ES-I3 (cell line): ENCODE results near the gene SMYD2.

Source experiments
- H3K36me3 ChIP-seq: 2 replicates; pipeline ENCODE4 v1.6.1; 2013; ENCODE audit warnings: mild to moderate bottlenecking, low read length, control low read depth, moderate library complexity; ENCODE audit not compliant: insufficient read depth
- H3K4me1 ChIP-seq: 2 replicates; pipeline ENCODE4 v1.6.1; 2013; ENCODE audit warnings: mild to moderate bottlenecking, control low read depth, low read length; ENCODE audit not compliant: insufficient read depth
- H3K9ac ChIP-seq: 2 replicates; pipeline ENCODE4 v1.6.1; 2013; ENCODE audit warnings: low read depth, mild to moderate bottlenecking, low read length, moderate library complexity
- H3K9me3 ChIP-seq: 2 replicates; pipeline ENCODE4 v1.6.1; 2013; ENCODE audit warnings: mild to moderate bottlenecking, low read length, moderate library complexity; ENCODE audit not compliant: control insufficient read depth, insufficient read depth

SMYD2 gene, protein sequence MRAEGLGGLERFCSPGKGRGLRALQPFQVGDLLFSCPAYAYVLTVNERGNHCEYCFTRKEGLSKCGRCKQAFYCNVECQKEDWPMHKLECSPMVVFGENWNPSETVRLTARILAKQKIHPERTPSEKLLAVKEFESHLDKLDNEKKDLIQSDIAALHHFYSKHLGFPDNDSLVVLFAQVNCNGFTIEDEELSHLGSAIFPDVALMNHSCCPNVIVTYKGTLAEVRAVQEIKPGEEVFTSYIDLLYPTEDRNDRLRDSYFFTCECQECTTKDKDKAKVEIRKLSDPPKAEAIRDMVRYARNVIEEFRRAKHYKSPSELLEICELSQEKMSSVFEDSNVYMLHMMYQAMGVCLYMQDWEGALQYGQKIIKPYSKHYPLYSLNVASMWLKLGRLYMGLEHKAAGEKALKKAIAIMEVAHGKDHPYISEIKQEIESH

GRCh38 chr1:214281021-214281719 is at the start of gene SMYD2:
Gene SMYD2, plus strand, starts transcription at chr1:214281159. Its CDS starts 96 bp downstream, at chr1:214281255.
- no peaks in the 10 kb centered on the region; the same call in 1 of the 2 replicates for H3K36me3 ChIP-seq
- H3K4me1 ChIP-seq = peaks cover 31% of the 10 kb centered on the region
- H3K9ac ChIP-seq = peak within 1 kb of the TSS; percentile 87
- H3K9me3 ChIP-seq = no peaks in the 10 kb centered on the region

DNA sequence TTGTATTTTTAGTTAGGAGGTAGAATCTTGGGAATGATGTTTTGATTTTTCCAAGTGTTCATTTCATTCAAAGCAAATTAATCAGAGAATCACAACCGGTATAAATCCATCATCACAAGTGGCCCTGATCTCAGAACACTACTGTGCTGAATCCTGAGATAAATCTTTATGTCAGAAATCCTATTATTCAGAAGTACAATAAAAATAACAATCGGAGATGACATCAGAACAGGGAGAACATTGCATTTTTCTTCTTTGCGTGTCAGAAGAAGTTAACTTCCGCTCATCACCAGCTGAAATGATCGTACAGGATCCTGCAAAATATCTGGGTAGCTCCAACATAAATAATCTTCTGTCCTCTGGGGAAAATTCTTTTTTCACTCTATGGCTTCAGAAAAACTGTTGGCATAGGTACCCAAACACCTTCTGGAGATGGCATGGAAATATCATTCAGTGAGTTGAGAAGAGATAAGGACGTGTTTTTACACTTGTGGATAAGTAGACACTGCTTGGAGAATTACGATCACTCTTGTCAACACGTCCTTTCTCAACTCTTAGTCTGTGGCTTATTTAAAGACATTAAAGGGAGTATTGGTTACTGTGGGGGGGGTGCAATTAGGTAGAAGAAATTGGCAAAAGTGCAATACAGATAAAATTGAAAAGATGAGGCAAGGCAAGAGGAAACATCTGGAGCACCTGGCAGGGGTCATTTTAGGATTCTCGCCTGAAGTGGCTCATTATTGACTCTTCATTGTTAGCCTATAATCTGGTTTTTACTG is 46.9 kb upstream of the SMYD2 start:
- Histone ChIP-seq H3K9me3 (no peaks in the 10 kb centered on the region), H3K36me3 (no peaks in the 10 kb centered on the region), H3K9ac (no peak overlapping the region), H3K4me1 (no peaks in the 10 kb centered on the region)

- H3K36me3 ChIP-seq = no peaks in the 10 kb centered on the region
- no peaks in the 10 kb centered on the region for H3K4me1 ChIP-seq
- H3K9me3 ChIP-seq = no peaks in the 10 kb centered on the region
- no peak overlapping the region for H3K9ac ChIP-seq
Observed at GRCh38 chr1:214234635-214235025, 46.3 kb upstream of the SMYD2 start.

- H3K4me1 ChIP-seq = no peaks in the 10 kb centered on the region
- no peak overlapping the region for H3K9ac ChIP-seq
- no peaks in the 10 kb centered on the region for H3K9me3 ChIP-seq
- H3K36me3 ChIP-seq = no peaks in the 10 kb centered on the region
Observed at GRCh38 chr1:214236477-214236876, 44.5 kb upstream of the SMYD2 start.

DNA sequence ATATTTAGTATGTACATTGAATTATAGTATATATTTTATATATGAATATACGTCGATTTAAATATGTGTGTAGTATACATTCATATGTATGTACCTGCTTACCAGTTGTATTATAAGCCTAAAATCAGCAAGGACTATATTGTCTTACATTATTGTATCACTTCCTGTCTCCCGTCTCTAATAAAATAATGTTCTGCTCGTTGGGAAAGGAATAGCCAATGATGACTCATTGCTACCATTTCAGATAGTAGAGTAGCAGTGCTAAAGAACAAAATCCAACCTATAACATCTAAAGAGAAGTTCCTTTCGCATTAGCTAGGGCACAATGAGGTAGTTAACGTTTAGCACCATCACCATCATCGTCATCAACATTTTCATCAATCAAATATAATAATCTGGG is 39.9 kb upstream of the SMYD2 start:
- H3K9ac ChIP-seq = no peak overlapping the region
- no peaks in the 10 kb centered on the region for H3K36me3 ChIP-seq
- peaks cover 3% of the 10 kb centered on the region; the same call in 1 of the 2 replicates for H3K4me1 ChIP-seq
- H3K9me3 ChIP-seq = no peaks in the 10 kb centered on the region

- Histone ChIP-seq H3K36me3 (no peaks in the 10 kb centered on the region), H3K9me3 (no peaks in the 10 kb centered on the region), H3K9ac (no peak overlapping the region), H3K4me1 (peaks cover 14% of the 10 kb centered on the region)
Observed at GRCh38 chr1:214244252-214244651, 36.7 kb upstream of the SMYD2 start.

DNA sequence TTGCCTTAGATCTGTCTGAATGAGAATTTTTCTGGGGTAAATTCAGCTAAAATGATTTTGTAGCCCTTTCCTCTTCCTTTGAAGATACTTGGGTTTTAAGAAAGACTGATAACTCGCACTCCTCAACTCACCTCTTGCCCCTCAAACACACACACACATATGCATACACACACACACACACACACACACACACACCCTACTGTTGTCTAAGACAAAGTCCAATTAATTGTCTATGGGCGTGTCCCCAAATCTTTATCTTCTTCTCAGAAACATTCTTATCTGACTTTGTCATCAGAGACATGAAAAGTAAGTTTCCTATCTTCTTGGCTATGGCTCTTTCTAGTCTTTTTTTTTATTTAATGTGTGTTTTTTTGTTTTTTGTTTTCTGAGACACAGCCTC is 36.1 kb upstream of the SMYD2 start:
- Histone ChIP-seq H3K4me1 (peaks cover 16% of the 10 kb centered on the region), H3K9me3 (no peaks in the 10 kb centered on the region), H3K36me3 (no peaks in the 10 kb centered on the region), H3K9ac (no peak overlapping the region)

DNA sequence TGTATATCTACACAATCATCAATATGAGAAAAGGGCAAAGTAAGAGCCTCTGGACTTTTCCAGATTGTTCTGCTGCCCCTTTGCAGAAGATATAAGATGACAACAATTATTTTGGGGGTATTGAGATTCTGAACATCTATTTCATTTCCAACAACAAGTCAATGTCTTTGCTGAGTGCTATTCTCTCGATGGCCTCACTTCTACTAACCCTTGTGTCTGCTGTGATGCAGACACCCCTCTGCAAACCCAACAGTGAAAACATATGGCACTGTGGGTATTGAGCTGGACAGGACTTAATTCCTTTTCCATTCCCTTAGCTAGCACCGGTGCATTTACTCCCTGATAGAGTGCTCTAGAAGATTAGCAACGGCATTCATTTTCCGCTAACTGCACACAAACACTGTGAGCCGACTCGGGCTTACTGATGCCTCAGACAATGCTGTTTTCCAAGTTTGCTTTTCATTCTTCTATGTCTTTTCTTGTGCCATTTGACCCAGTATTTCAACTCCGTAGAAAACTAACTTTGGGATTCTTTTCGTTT is 33.4 kb upstream of the SMYD2 start:
- H3K9me3 ChIP-seq = no peaks in the 10 kb centered on the region
- H3K4me1 ChIP-seq = peaks cover 16% of the 10 kb centered on the region
- H3K9ac ChIP-seq = no peak overlapping the region
- H3K36me3 ChIP-seq = no peaks in the 10 kb centered on the region

DNA sequence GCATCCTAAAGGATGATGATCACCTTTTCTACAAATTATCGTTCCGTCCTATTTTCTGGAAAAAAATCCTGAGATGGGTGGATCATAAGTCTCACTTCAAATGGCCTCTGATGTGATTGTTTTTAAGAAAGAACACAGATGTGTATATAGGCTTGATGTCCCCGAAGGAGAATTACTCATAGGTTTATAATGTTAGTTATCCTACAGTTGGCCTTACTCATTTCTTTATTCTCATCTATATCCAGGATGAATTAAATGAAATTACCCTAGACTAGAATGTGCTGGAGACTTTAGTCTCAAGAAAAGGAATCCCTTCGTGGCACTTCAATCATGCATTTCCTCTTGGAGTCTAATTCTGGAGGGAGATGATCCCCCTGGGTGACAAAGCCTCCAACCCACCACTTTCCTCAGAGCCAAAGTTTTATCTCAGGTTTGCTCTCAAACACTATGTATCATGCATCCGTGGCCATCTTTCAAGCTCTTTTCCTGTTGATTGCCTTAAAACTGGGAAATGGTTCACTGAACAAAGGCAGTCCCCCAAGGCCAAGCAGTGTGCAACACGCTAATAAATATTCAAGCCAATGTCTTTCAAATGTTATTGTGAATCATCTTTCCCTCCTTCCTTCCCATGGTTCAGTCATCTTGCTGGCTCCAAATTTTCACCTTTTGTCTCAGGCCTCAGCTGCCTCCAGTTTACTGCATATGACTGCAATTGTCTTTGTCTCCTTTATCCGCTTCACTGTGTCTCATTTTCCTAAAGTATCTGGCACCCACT is 32.5 kb upstream of the SMYD2 start:
- peaks cover 16% of the 10 kb centered on the region for H3K4me1 ChIP-seq
- H3K9ac ChIP-seq = no peak overlapping the region
- no peaks in the 10 kb centered on the region for H3K9me3 ChIP-seq
- no peaks in the 10 kb centered on the region for H3K36me3 ChIP-seq

DNA sequence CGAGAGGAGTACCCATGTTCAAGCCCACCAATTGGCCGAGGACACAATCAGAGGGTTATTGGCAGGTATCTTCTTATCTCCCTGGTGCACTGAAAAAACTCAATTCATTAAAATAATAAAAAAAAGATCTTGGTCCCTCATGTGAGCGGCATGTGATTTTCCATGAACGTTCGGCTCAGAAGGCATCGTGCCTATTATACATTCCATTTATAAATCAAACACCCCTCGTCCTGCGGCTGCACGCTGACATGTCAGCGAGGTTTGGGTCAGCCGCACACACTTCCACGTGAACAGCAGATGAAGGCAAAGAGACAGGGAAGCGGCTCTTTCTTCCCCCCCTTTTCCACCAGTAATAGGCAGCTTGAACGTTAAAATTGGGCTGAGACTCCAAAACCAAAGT is 31.3 kb upstream of the SMYD2 start:
- H3K9me3 ChIP-seq = no peaks in the 10 kb centered on the region
- H3K4me1 ChIP-seq = peaks cover 16% of the 10 kb centered on the region

DNA sequence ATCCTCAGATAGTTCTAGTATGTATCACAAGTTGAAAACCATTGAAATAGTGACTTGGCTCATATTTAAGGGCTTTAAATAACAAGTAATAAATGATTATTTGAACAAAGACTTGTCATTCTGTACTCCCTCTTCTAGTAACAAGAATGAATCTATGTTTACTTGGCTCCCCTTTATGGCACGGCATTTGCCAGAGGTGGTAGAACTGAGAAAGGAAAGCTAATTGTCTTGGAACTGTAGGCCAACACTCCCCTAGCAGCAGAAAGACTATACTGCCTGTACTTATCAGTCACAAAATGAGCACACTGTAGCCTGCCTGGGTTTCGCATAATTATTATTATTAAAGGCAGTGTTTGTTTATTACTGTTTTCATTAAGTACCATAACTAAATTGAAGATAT is 29.6 kb upstream of the SMYD2 start:
- H3K36me3 ChIP-seq = no peaks in the 10 kb centered on the region
- H3K9ac ChIP-seq = no peak overlapping the region
- H3K9me3 ChIP-seq = no peaks in the 10 kb centered on the region; the same call in 1 of the 2 replicates
- H3K4me1 ChIP-seq = peaks cover 13% of the 10 kb centered on the region

More for the DNA sequence above, 31.3 kb upstream of the SMYD2 start:
- Histone ChIP-seq H3K9ac (no peak overlapping the region), H3K36me3 (no peaks in the 10 kb centered on the region)

GRCh38 chr1:214255509-214255908 is 25.4 kb upstream of the SMYD2 start:
- Histone ChIP-seq H3K9ac (no peak overlapping the region), H3K9me3 (no peaks in the 10 kb centered on the region; the same call in 1 of the 2 replicates), H3K36me3 (no peaks in the 10 kb centered on the region), H3K4me1 (peaks cover 7% of the 10 kb centered on the region)

DNA sequence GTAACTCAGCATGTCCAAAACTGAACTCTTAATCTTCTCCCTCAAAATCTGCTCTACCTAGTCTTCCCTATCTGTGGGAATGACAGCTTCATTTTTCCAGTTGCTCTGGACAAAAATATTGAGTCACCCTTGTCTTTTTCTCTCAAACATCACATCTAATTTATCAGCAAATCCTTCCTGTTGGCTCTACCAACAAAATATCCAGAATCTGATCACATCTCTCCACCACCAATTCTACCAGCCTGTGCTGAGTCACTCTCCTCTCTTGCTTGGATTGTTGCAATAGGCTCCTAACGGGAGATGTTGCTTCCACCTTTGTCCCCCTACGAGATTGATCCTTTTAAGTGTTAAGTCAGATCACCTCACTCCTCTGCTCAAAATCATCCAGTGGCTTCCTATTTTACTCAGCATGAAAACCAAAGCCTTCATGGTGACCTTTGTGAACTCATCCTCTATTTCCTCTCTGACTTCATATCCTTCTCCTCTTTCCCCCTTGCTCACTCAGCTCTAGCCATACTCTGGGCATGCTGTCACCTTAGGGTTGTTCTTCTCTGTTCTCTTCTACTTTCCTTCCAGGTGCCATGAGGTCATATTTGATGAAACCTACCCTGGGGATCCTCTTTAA is 21.5 kb upstream of the SMYD2 start:
- H3K9ac ChIP-seq = no peak overlapping the region
- no peaks in the 10 kb centered on the region; the same call in 1 of the 2 replicates for H3K9me3 ChIP-seq
- peaks cover 7% of the 10 kb centered on the region for H3K4me1 ChIP-seq
- no peaks in the 10 kb centered on the region for H3K36me3 ChIP-seq
